ENCODE measurements around the gene RPA1.

GRCh38 chr17:1888741-1889140 is 58.9 kb downstream of the RPA1 start:
- TF ChIP-seq, protein P1, sequence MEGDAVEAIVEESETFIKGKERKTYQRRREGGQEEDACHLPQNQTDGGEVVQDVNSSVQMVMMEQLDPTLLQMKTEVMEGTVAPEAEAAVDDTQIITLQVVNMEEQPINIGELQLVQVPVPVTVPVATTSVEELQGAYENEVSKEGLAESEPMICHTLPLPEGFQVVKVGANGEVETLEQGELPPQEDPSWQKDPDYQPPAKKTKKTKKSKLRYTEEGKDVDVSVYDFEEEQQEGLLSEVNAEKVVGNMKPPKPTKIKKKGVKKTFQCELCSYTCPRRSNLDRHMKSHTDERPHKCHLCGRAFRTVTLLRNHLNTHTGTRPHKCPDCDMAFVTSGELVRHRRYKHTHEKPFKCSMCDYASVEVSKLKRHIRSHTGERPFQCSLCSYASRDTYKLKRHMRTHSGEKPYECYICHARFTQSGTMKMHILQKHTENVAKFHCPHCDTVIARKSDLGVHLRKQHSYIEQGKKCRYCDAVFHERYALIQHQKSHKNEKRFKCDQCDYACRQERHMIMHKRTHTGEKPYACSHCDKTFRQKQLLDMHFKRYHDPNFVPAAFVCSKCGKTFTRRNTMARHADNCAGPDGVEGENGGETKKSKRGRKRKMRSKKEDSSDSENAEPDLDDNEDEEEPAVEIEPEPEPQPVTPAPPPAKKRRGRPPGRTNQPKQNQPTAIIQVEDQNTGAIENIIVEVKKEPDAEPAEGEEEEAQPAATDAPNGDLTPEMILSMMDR (conservative IDR thresholded peaks at IDR 0.05; ENCODE audit: low read depth, low read length): no peak
- TF ChIP-seq EZH2phosphoT487 (IDR thresholded peaks at IDR 0.05; ENCODE audit: borderline replicate concordance, low read length) (no peak), EZH2 (IDR thresholded peaks at IDR 0.05; ENCODE audit: low read length, unreplicated experiment) (no peak)

Data from PC-3 (cell line).